Measurements from ENCODE around the gene DCAF12L1.

Gene DCAF12L1

DNA sequence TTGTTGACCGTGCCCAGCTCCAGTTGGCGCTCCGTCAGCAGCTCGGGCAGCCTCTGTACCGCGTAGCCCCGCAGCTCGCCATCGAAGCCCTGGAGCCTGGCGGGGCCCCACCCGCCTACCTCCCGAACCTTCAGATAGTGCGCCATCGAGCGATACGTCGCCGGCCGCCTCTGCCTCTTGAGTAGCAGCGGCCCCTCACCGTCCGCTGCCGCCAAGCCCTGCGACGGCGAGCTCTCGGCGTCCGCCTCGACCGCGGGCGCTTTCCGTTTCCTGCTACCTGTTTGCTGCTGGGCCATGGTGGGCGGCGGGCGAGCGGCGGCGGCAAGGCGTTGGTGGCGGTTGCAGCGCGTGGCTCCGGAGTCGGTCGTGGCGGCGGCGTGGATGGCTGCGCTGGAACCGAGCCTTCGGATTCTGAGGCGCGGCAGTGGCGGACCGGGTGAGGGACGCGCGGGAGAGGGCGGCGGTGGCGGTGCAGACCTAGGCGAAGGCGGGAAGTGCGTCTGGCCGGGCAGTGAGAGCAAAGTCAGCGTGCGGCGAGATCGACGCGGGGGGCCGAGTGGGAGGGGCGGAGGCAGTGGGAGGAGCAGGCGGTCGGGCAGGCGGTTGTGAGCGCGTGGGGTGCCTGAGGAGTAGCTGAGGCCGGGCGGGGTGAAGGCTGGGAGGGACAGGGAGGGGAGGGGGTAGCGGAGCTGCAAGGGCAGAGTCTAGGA lies at the start of gene DCAF12L1:
TSS of gene DCAF12L1 (minus strand) at position 502 of the 710 bp plus-strand sequence. CDS start at position 296, 206 bp downstream.
- DNase-seq (ENCODE audit: low spot score) = no peak

GRCh38 chrX:126580877-126581276 lies 28.3 kb upstream of the DCAF12L1 start:
- no peak for DNase-seq (ENCODE audit: low spot score)

GRCh38 chrX:126575911-126576310 lies 23.3 kb upstream of the DCAF12L1 start:
- DNase-seq (ENCODE audit: low spot score) = no peak

DNA sequence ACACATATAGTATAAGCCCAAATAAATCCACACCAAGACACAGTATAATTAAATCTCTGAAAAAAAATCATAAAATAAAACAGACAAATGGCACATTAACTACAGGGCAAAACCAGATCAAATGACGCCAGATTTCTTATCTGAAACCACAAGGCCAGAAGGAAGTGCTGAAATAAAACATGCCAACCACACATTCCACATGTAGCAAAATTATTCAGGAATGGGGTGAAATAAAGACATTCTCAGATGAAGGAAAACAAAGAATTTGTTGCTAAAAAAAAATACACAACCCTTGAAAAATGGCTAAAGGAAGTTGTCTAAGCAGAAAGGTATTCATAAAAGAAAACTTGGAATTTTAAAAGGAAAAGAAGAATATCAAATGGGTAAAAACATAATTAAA lies 4.5 kb upstream of the DCAF12L1 start:
- DNase-seq (ENCODE audit: low spot score) = no peak

DNA sequence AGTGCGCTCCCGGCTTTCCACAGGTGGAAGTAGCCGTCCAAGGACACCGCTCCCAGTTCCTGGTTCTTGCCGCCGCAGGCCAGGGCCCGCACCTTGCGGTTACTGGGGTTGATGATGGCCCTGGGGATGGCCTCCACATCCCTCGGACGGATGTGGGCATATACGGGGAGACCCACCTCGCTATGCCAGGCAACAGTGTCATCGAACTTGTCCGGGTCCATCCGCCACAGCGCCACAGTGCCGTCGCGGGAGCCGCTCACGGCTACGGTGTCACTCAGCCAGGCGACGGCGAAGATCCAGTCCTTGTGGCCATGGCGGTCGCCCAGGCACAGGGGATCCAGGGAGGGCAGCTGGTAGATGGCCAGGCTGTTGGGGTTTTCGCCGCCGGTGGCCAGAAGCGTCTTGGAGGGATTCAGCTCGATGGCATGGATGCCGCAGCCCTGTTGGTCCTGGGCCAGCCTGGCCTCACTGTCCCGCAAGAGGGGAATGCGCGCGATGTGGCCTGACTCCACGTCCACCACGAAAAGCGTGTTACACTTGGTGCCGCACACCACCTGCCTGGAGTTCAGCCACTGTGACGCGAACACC lies 795 bp downstream of the DCAF12L1 start:
- no peak for DNase-seq (ENCODE audit: low spot score)

- no peak for DNase-seq (ENCODE audit: low spot score)
Observed at GRCh38 chrX:126551306-126551705, 1.3 kb downstream of the DCAF12L1 start.

DNA sequence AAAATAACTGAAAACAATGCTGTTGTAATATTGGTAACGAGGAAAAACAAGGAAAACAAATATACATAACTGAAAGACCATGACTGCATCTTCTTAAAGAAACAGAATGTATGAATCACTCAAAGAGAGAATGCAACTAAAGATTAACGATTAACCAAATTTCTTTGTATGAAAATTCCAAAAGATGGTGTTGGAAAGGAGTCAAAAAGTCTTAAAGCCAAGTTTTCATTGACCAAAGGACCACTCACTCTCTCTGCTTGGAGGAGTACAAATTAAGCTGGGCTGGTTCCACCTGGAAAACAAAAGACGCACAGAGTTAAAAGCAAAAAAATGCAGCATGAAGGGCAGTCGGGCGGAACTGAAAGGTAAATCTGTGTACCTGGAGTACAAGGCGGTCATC lies 1.8 kb downstream of the DCAF12L1 start:
- DNase-seq (ENCODE audit: low spot score) = no peak

DNA sequence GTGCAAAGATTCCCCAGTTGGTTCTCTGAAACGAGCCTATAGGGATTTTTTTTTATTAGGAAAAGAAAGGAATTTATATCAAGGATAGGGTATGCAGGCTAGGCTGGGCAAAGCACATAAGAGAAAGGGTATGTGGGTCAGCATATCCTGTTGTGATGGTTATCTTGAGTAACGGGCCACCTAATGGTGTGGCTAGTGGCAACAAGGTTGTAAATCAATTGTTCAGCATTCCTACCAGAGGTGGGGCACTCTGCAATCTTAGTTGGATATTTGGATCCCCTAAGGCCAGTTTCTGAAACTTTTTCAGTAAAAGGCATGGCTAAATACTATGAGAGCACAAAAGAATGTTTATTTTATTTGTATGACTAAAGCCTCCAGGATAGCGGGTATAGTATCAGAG lies 42.7 kb downstream of the DCAF12L1 start:
- DNase-seq (ENCODE audit: low spot score) = no peak

Measured in COLO829 (cell line).